Stimulated activated CD8-positive, alpha-beta memory T cell treated with anti-CD3 and anti-CD28 coated beads, Interleukin-15, amount 100 ng/mL, for 48 hours (primary cell): ENCODE measurements around the gene ARHGEF38.
"Not testable (repeated sequence)": the region's sequence is repeated elsewhere in the genome, so short reads cannot be mapped to it uniquely, and the experiment has no call there.

Experiments
- DNase-seq, 2 donors: peaks; one replicate each; pipeline ENCODE4 v3.0.0-alpha.2; 2020; ENCODE audit warnings: low read depth in 2 of 2

ARHGEF38 gene

GRCh38 chr4:105650190-105650589, 97.8 kb downstream of the ARHGEF38 start:
- no peak for DNase-seq

GRCh38 chr4:105651884-105652283, 99.5 kb downstream of the ARHGEF38 start:
- no peak for DNase-seq

- DNase-seq = no peak
These were observed 100.0 kb downstream of the ARHGEF38 start for GRCh38 chr4:105652286-105652888.

DNA sequence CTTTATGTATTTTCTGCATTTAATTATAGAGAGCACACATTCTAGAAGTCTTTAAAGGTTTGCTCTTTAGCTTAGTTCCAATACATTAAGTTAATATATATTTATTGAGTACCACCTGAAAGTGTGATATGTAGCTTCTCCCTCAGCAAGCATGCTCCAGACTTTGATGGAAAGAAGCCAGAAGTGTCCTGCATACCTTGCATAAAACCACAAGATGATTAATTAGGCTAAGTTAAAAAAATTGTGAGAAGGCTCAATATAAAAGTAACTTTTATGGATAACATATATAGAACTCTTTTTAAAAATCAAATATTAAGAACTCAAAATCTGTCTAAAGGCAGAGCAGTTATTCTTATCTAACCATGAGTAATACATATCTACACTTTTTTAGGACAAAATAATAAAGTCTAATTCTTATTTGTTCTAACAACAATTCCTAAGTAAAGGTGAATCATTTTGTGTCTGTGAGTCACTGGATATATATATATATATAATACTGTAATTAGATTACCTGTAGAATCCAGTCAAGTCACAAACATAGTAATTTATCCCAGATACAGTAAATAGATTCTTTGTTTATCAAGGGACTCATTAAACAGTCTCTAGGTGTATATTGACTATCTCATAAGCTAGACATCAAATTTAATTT, 104.8 kb downstream of the ARHGEF38 start:
- DNase-seq = no peak

- DNase-seq = no peak
These were observed 106.8 kb downstream of the ARHGEF38 start for GRCh38 chr4:105659190-105659589.

DNA sequence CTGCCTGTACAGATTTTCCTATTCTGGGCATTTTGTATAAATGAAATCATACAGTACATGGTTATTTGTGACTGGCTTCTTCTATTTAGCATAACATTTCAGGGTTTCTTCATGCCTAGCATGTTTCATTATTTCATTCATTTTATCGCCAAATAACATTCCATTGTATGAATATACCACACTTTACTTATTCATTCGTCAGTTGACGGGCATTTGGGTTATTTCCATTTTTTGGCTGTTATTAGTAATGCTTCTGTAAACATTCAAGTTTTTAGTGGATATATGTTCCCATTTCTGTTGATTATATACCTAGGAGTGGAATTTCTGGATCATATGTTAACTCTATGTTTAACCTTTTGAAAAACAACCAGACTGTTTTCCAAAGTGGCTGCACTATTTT, 108.6 kb downstream of the ARHGEF38 start:
- no peak for DNase-seq

DNA sequence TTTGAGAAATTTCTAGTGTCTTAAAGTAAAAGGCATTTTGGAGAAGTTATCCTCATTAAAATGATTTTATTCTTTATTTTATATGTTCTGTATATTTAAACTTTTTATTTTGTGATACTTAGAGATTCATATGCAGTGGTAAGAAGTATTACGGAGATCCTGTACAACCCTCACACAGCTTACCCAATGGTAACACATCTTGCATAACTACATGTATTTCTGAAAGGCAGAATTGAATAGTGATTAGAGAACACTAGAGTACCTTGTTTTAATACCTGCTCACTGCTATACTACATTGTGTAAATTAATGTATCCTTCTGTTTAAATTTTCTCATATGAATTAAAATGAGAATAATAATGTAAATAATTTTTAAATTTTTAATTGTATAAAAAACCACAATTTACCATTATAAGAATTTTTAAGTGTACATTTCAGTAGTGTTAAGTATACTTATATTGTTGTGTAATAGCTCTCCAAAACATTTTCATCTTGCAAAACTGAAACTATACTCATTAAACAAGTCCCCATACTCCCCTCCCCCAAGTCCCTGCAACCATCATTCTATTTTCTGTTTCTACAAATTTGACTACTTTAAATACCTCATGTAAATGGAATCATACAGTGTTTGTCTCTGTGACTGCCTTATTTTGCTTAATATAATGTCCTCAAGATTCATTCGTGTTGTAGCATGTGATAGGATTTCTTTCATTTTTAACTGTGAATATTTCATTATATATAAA, 110.7 kb downstream of the ARHGEF38 start:
- DNase-seq = no peak

- DNase-seq = no peak
These were observed 114.3 kb downstream of the ARHGEF38 start for GRCh38 chr4:105666693-105667092.

GRCh38 chr4:105670684-105671083, 118.3 kb downstream of the ARHGEF38 start:
- DNase-seq = no peak

GRCh38 chr4:105671301-105671700, 118.9 kb downstream of the ARHGEF38 start:
- DNase-seq = no peak

DNA sequence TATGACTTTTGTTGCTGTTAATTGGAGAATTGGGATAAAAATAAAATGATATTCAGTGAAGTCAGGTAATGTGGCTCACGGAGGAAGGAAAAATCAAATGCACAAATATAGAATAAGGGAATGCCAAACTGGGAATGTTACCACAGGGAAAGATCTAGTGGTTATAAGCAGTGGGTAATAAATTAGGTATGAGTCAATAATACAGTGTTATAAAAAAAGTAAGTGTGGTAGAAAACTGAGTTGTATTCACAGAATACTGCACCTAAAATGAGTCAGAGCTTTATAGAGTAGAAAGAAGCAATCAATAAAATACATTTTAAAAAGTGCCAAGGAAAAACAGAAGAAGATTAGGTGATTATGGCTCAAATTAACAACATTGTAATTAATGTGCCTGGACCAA, 121.6 kb downstream of the ARHGEF38 start:
- no peak for DNase-seq

- no peak for DNase-seq
These were observed 125.3 kb downstream of the ARHGEF38 start for GRCh38 chr4:105677709-105678108.

GRCh38 chr4:105679186-105679585, 126.8 kb downstream of the ARHGEF38 start:
- no peak for DNase-seq

DNA sequence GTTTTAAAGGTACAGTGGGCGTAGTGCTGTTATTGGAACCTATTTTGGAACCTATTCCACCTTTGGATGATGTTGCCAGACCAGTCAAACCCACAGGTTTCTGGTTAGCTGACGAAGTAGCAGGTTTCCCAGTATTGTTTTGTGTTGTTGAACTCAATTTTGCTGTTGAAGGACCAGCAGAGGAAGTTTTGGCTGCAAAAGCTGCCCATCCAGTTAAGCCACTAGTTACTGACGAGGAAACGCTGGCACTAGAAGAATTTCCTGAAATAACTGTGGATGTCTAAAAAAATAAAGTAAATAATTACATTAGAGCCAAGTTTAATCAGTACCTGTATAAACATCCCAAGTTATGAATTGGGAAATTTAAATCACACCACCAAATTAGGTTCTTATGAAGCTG, 130.6 kb downstream of the ARHGEF38 start:
- no peak for DNase-seq

DNA sequence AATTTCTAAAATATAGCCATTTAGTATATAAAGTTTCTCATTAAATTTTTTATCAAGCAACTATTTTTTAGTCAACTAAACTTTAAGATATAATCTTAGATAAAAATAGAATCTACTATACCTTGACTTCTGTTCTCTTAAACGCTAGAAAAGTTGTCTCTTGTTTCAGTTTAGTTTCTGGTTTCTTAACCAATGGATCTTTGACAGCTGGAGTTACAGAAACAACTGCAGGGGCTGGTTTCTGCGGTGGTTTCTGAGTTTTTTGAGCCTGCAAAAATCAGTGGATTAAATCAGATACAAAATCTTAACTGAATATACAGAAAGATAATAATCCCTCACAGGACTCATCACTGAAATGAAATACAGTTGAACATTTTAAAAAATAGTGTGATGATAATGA, 134.2 kb downstream of the ARHGEF38 start:
- DNase-seq = no peak

- not testable (repeated sequence) for DNase-seq
These were observed 142.4 kb downstream of the ARHGEF38 start for GRCh38 chr4:105694812-105695211.

DNA sequence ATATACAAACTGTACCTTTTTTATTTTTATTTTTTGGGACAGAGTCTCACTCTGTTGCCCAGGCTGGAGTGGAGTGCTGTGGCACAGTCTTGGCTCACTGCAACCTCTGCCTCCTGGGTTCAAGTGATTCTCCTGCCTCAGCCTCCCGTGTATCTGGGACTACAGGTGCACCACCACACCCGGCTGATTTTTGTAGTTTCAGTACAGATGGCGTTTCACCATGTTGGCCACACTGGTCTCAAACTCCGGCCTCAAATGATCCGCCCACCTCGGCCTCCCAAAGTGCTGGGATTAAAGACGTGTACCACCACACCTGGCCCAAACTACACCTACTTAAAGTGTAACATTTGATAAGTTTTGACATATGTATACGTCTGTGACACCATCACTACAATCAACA, 143.4 kb downstream of the ARHGEF38 start:
- DNase-seq = not testable (repeated sequence)

DNA sequence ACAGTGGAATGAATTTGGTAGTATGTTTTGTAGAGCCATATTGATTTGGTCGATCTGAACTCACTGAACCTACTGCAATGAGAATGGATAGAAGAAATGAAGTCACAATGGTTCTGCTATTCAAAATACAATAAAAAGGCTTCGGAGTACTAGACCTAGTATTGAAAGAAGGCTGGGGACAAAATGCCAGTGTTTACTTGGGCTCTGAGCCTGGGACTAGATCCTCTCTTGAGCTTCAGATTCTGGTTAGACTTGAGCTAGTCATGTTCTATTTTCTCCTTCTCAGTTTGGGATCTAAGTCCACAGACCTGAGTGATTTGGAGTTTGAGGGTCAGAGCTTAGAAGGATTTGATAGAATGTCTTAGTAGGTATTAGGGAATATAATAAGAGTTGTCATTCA, 146.2 kb downstream of the ARHGEF38 start:
- DNase-seq = no peak

DNA sequence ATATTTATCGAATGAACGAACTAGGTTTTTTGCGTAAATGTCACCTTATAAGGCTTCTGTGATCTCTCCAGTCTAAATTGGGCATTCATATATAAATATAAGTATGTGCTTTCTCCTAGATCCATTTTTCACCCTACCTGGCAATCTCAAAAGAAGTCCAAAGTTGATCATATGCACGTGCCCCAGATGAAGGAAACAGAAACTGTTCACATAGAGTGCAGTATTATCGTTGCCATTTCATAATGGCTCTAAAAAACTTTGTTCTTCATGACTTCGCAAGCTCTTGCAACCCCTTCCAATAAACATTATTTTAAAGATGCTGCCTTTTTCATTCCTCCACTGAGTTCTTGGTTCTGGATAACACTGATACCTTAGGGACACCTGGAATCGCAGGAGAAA, 155.4 kb downstream of the ARHGEF38 start:
- DNase-seq = no peak

DNA sequence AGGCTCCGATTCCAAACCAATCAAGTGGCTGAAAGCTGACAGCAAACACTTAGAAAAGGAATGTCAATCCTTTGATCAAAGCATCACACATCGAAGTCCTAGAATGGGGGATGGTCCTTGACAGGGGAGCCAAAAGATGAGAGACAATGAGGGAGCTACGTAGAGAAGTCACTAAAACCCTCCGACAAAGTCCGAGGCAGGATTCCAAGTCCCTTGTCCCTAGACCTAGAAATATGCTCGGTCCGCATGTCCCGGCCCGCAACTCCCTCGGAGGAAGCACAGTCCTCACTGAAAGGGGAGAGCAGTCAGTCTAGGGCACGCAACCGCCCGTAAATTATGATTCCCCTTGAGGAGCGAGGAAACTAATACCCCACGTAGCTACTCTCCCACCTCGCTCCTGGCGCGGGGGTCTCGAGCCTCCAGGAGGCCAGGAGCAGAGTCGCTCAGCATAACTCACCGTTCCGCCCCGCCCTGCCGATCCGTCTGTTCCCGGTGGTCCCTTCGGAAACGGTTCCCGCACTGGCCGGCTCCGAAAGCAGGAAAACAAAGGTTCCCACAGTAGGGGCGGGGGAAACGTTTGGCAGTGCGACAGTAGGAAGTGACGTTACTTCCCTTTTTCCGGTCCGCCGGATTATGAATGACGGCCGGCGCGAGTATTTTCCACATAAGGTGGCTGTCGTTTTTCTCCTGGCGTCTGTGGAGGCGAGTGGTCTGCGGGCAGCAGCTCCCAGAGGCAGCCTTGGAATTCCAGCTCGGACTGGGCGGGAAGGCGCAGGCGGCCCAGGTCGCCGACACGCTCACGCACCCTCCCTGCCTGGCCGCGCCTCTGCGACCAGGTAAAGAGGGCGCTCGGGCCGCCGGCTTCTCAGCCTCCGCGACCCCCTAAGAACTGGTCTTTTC, 156.0 kb downstream of the ARHGEF38 start, which contains the start of the genes GSTCD and INTS12:
TSS of gene GSTCD (plus strand) at position 604 of the 900 bp plus-strand sequence. CDS start 8,830 bp downstream, outside the sequence.
TSS of gene INTS12 (minus strand) at position 509 of the 900 bp plus-strand sequence. CDS start 8,684 bp downstream, outside the sequence.
- DNase-seq = peak; percentile 79 to 80

DNA sequence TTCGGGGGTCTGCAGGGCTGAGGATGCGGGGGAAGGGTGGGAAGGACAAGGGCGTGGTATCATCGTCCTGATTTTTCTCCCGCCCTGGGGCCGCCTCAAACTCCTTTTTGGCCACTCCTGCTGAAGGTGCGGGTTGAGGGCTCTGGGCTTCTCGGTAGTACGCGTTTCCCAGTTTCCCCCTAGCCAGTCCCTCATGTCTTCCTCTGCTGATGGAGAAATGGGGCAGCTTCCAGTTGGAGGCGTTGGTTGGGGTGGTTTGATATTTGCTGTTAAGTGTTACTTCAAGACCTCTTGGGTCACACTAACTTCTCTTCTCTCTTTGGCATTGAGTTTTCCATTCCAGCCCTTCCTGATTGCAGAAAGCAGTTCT, 156.6 kb downstream of the ARHGEF38 start:
- no peak for DNase-seq
